Measurements from ENCODE around the gene SLC35C1.

SLC35C1 gene

DNA sequence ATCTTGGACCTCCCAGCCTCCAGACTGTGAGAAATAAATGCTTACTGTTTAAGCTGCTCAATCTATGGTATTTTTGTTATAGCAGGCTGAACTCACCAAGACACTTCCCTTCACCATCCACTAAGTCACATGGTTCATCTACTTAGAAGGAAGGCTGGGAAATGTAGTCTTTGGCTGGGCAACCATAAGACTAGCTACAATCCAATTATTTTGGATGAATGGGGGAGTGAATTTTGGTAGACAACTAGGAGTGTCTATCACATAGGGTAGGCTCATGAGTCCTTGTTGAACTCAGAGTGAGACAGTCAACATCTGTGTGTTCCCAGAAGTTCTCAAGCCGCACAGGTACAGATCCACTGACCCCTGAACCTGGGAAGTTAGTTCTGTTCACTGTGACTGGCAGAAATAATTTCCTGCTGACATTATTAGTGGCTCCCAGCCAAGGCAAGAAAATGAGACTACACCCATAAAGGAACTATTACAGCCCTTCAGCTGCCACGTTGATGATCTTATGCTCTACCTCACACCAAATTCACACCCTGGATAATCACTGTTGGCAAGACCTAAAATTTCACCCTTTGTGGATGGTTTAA lies 3.1 kb upstream of the SLC35C1 start:
- Histone ChIP-seq H3K27ac (no peak overlapping the region), H4K20me1 (ENCODE audit: insufficient read depth) (no peaks in the 10 kb centered on the region), H3K79me2 (ENCODE audit: insufficient read depth, low read depth) (peaks cover 16% of the 10 kb centered on the region), H2AFZ (ENCODE audit: low read depth) (no peak overlapping the region), H3K4me1 (ENCODE audit: low read depth, poor library complexity, severe bottlenecking) (peaks cover 17% of the 10 kb centered on the region), H3K4me3 (IDR thresholded peaks at IDR 0.05; ENCODE audit: insufficient read depth, low read depth, low read length) (no peak overlapping the region), H3K36me3 (ENCODE audit: insufficient read depth) (no peaks in the 10 kb centered on the region), H3K27me3 (ENCODE audit: insufficient read depth, low read depth) (no peaks in the 10 kb centered on the region), H3K4me2 (no peak overlapping the region), H3K9ac (no peak overlapping the region)
- TF ChIP-seq, protein P1, sequence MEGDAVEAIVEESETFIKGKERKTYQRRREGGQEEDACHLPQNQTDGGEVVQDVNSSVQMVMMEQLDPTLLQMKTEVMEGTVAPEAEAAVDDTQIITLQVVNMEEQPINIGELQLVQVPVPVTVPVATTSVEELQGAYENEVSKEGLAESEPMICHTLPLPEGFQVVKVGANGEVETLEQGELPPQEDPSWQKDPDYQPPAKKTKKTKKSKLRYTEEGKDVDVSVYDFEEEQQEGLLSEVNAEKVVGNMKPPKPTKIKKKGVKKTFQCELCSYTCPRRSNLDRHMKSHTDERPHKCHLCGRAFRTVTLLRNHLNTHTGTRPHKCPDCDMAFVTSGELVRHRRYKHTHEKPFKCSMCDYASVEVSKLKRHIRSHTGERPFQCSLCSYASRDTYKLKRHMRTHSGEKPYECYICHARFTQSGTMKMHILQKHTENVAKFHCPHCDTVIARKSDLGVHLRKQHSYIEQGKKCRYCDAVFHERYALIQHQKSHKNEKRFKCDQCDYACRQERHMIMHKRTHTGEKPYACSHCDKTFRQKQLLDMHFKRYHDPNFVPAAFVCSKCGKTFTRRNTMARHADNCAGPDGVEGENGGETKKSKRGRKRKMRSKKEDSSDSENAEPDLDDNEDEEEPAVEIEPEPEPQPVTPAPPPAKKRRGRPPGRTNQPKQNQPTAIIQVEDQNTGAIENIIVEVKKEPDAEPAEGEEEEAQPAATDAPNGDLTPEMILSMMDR (conservative IDR thresholded peaks at IDR 0.05; ENCODE audit: low read depth, low read length), result no peak

DNA sequence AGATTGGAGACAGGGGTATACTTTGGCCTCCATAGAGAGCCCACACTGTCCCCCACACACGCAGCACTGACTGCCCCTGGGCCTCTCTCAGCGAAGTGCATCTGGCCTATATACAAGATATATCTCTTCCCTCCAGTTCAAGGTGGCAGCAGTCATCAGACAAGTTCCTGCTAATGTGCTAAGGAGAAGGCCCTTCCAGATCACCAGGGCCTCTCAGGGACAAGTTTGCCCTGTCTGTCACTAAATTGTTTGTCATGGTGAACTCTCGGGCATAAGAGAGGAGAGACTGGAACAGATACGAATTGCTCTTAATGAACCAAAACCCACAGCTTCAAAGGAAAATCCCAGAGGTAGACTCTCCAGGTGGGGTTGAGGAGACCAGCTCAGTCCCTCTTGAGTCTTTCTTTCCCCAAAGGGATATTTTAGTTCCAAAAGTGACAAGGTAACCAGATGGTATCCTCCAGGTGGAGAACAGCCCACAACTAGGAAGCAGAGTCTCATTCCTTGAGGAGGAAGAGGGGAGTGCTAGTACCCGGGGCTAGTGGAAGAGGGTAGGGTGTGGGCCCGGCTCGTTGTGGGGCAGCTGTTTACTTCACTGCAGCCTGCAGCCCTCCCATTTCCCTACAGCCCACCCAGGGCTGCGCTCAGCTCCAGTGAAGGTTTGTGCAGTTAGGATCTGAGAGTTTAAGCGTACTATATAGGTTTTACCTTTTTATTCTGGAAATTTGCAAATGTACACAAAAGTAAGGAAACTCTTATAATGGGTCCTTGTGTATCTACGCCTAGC lies 2.2 kb upstream of the SLC35C1 start:
- Histone ChIP-seq H3K4me3 (IDR thresholded peaks at IDR 0.05; ENCODE audit: insufficient read depth, low read depth, low read length) (no peak overlapping the region), H4K20me1 (ENCODE audit: insufficient read depth) (no peaks in the 10 kb centered on the region), H3K4me1 (ENCODE audit: low read depth, poor library complexity, severe bottlenecking) (peaks cover 26% of the 10 kb centered on the region), H3K27ac (no peak overlapping the region), H3K36me3 (ENCODE audit: insufficient read depth) (no peaks in the 10 kb centered on the region), H3K79me2 (ENCODE audit: insufficient read depth, low read depth) (peaks cover 25% of the 10 kb centered on the region), H3K27me3 (ENCODE audit: insufficient read depth, low read depth) (no peaks in the 10 kb centered on the region), H3K4me2 (no peak overlapping the region), H2AFZ (ENCODE audit: low read depth) (no peak overlapping the region), H3K9ac (no peak overlapping the region)
- TF ChIP-seq, protein P1 (conservative IDR thresholded peaks at IDR 0.05; ENCODE audit: low read depth, low read length), result no peak

DNA sequence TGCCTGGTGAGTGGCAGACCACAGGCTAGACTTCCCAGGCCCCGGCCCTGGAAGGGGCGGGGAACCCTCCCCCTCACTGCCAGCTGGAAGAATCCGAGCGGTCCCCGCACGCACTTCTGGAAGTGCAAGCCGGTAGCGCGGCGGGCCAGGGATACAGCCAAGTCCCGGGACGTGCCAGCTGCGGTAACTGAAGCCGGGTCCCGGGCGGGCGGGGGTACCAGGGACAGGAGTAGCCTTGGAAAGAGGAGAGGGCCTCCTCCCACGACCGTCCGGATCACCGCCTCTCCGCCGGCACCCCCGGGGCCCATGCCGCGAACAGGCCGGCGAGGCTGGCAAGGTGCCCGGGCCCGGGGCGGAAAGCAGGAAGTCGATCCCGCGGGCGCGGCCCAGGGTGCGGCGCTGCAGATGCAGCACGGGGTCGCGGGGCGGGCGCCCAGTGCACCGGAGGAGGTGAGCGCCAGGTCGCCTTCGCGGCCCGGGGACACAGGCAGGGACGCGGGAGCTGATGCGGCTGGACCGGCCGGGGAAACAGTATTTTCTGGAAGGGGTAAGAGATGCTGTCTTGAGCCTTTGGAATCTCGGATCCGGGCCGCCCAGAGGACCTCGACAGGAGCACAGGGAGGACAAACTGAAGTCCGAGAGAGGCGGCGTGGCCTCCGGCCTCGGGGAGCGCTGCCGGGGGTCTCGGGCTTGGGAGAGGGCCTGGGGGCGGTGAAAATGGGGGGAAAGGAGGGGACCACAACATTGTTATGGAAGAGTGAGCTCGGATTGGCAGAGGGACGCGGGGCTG lies 783 bp upstream of the SLC35C1 start:
- H3K36me3 ChIP-seq (ENCODE audit: insufficient read depth), result no peaks in the 10 kb centered on the region
- no peaks in the 10 kb centered on the region for H3K27me3 ChIP-seq (ENCODE audit: insufficient read depth, low read depth)
- H3K79me2 ChIP-seq (ENCODE audit: insufficient read depth, low read depth), result peaks cover 28% of the 10 kb centered on the region
- peaks cover 30% of the 10 kb centered on the region for H3K4me1 ChIP-seq (ENCODE audit: low read depth, poor library complexity, severe bottlenecking)
- no peaks in the 10 kb centered on the region for H4K20me1 ChIP-seq (ENCODE audit: insufficient read depth)
- no peak overlapping the region for H3K4me3 ChIP-seq (IDR thresholded peaks at IDR 0.05; ENCODE audit: insufficient read depth, low read depth, low read length)
- TF ChIP-seq, protein P1 (conservative IDR thresholded peaks at IDR 0.05; ENCODE audit: low read depth, low read length), result no peak
- H3K4me2 ChIP-seq, result peak overlapping the region; percentile 81
- peak overlapping the region; percentile 86 for H2AFZ ChIP-seq (ENCODE audit: low read depth)
- peak overlapping the region; percentile 56 for H3K9ac ChIP-seq
- H3K27ac ChIP-seq, result peak overlapping the region; percentile 52

DNA sequence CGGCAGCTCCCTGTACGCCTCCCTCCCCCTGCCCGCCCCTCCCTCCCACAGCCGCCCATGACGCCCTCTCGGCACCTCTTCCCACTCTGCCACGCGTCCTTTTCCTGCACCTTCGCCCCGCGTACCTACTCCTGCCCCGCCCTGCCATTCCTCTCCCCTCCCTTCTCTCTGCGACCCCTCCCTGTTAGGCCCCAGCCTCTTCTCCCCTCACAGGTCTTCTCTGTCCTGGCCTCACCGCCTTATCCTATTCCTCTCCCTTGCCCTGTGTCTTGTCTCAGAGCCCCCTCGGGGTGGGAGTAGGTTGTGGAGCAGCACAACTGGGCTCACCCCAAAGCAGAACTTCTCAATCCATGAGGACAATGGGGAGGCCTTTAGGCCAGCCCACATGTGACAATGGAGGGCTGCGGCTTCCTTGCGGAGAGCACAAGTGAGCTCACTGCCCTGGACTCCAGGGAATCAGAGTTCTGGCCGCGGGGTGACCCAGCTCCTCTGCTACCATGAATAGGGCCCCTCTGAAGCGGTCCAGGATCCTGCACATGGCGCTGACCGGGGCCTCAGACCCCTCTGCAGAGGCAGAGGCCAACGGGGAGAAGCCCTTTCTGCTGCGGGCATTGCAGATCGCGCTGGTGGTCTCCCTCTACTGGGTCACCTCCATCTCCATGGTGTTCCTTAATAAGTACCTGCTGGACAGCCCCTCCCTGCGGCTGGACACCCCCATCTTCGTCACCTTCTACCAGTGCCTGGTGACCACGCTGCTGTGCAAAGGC lies 539 bp downstream of the SLC35C1 start:
- TF ChIP-seq, protein P1 (conservative IDR thresholded peaks at IDR 0.05; ENCODE audit: low read depth, low read length), result no peak
- H3K4me2 ChIP-seq, result peak overlapping the region; percentile 94
- H3K36me3 ChIP-seq (ENCODE audit: insufficient read depth), result no peaks in the 10 kb centered on the region
- H3K79me2 ChIP-seq (ENCODE audit: insufficient read depth, low read depth), result peaks cover 28% of the 10 kb centered on the region
- H3K4me1 ChIP-seq (ENCODE audit: low read depth, poor library complexity, severe bottlenecking), result peaks cover 33% of the 10 kb centered on the region
- no peak overlapping the region for H3K4me3 ChIP-seq (IDR thresholded peaks at IDR 0.05; ENCODE audit: insufficient read depth, low read depth, low read length)
- no peak overlapping the region for H3K27ac ChIP-seq
- no peaks in the 10 kb centered on the region for H3K27me3 ChIP-seq (ENCODE audit: insufficient read depth, low read depth)
- peak overlapping the region; percentile 50; the same call in 1 of the 2 replicates for H3K9ac ChIP-seq
- H2AFZ ChIP-seq (ENCODE audit: low read depth), result no peak overlapping the region; the same call in 1 of the 2 replicates
- no peaks in the 10 kb centered on the region for H4K20me1 ChIP-seq (ENCODE audit: insufficient read depth)

Measured in KMS-11 (cell line).